Measurements from ENCODE around the gene GPR26. TPM values are rescaled to one million over a fixed set of nuclear protein-coding genes. Genes with fewer than 3 reads are reported as not detected.

The GPR26 gene
- total RNA-seq, 1 donor from 2014 or later, result not detected

- no peak for TF ChIP-seq CTCF (IDR thresholded peaks at IDR 0.05)
- intact Hi-C loops (cut with DNase I), result no loop called here
- ATAC-seq, result no peak
- no peak for DNase-seq
- Histone ChIP-seq H3K27me3 (ENCODE audit: low read depth) (peaks cover 14% of the 10 kb centered on the region), H3K27ac (no peak overlapping the region), H3K4me1 (no peaks in the 10 kb centered on the region), H3K9me3 (no peaks in the 10 kb centered on the region), H3K4me3 (no peak overlapping the region), H3K36me3 (no peaks in the 10 kb centered on the region)
Observed at GRCh38 chr10:123648595-123648994, 17.6 kb upstream of the GPR26 start.

- Histone ChIP-seq H3K27ac (no peak overlapping the region), H3K27me3 (ENCODE audit: low read depth) (peaks cover 7% of the 10 kb centered on the region), H3K9me3 (no peaks in the 10 kb centered on the region), H3K36me3 (no peaks in the 10 kb centered on the region), H3K4me1 (no peaks in the 10 kb centered on the region), H3K4me3 (no peak overlapping the region)
- TF ChIP-seq CTCF (IDR thresholded peaks at IDR 0.05), result no peak
- ATAC-seq (no peak), DNase-seq (no peak)
- intact Hi-C loops (cut with DNase I), result no loop called here
Observed at GRCh38 chr10:123649676-123650075, 16.5 kb upstream of the GPR26 start.

- no peaks in the 10 kb centered on the region for H3K9me3 ChIP-seq
- DNase-seq (no peak), ATAC-seq (no peak)
- intact Hi-C loops (cut with DNase I), result no loop called here
- H3K27ac ChIP-seq, result no peak overlapping the region
- no peaks in the 10 kb centered on the region for H3K27me3 ChIP-seq (ENCODE audit: low read depth)
- H3K4me3 ChIP-seq, result no peak overlapping the region
- no peaks in the 10 kb centered on the region for H3K4me1 ChIP-seq
- no peak for TF ChIP-seq CTCF (IDR thresholded peaks at IDR 0.05)
- H3K36me3 ChIP-seq, result no peaks in the 10 kb centered on the region
Observed at GRCh38 chr10:123651421-123652047, 14.6 kb upstream of the GPR26 start.

- intact Hi-C loops (cut with DNase I), result no loop called here
- DNase-seq (no peak), ATAC-seq (no peak)
- Histone ChIP-seq H3K4me1 (no peaks in the 10 kb centered on the region), H3K4me3 (no peak overlapping the region), H3K9me3 (no peaks in the 10 kb centered on the region), H3K27me3 (ENCODE audit: low read depth) (no peaks in the 10 kb centered on the region), H3K27ac (no peak overlapping the region), H3K36me3 (no peaks in the 10 kb centered on the region)
- TF ChIP-seq CTCF (IDR thresholded peaks at IDR 0.05), result no peak
Observed at GRCh38 chr10:123655751-123656150, 10.4 kb upstream of the GPR26 start.

- intact Hi-C loops (cut with DNase I), result no loop called here
- DNase-seq (no peak), ATAC-seq (no peak)
- Histone ChIP-seq H3K36me3 (no peaks in the 10 kb centered on the region), H3K4me3 (no peak overlapping the region), H3K27me3 (ENCODE audit: low read depth) (peaks cover 27% of the 10 kb centered on the region), H3K27ac (no peak overlapping the region), H3K9me3 (no peaks in the 10 kb centered on the region), H3K4me1 (no peaks in the 10 kb centered on the region)
- TF ChIP-seq CTCF (IDR thresholded peaks at IDR 0.05), result no peak
Observed at GRCh38 chr10:123663522-123663921, 2.6 kb upstream of the GPR26 start.
